Activated CD4-positive, alpha-beta T cell treated with anti-CD3 and anti-CD28 coated beads for 4 hours (primary cell): ENCODE measurements around the gene TXLNG.
A peak's percentile ranks its signal among the peaks of the same experiment; 100 is the strongest.

ENCODE experiments used
- DNase-seq, 2 donors: peaks; one replicate each; pipeline ENCODE4 v3.0.0-alpha.2; 2020

The TXLNG gene

GRCh38 chrX:16839219-16839851 lies 53.1 kb downstream of the TXLNG start:
- no peak for DNase-seq

GRCh38 chrX:16839852-16840460 lies 53.7 kb downstream of the TXLNG start:
- no peak for DNase-seq

GRCh38 chrX:16842684-16843083 lies 56.4 kb downstream of the TXLNG start:
- no peak for DNase-seq

GRCh38 chrX:16843208-16843909 lies 57.1 kb downstream of the TXLNG start:
- DNase-seq, result no peak

GRCh38 chrX:16845686-16846085 lies 59.4 kb downstream of the TXLNG start:
- DNase-seq, result no peak

GRCh38 chrX:16848541-16848940 lies 62.3 kb downstream of the TXLNG start:
- DNase-seq, result no peak

GRCh38 chrX:16851421-16851820 lies 65.2 kb downstream of the TXLNG start:
- no peak for DNase-seq

- no peak for DNase-seq
These were observed 65.6 kb downstream of the TXLNG start for GRCh38 chrX:16851827-16852226.

- no peak for DNase-seq
These were observed 66.4 kb downstream of the TXLNG start for GRCh38 chrX:16852617-16853179.

GRCh38 chrX:16853537-16853936 lies 67.3 kb downstream of the TXLNG start:
- no peak for DNase-seq

- no peak for DNase-seq
These were observed 69.3 kb downstream of the TXLNG start for GRCh38 chrX:16855363-16856075.

- peak in 1 of 2 donors; percentile 11 for DNase-seq
These were observed 69.8 kb downstream of the TXLNG start for GRCh38 chrX:16856076-16856404.

- DNase-seq, result no peak
These were observed 70.5 kb downstream of the TXLNG start for GRCh38 chrX:16856744-16857143.

- no peak for DNase-seq
These were observed 76.6 kb downstream of the TXLNG start for GRCh38 chrX:16862829-16863228.

- DNase-seq, result no peak
These were observed 81.7 kb downstream of the TXLNG start for GRCh38 chrX:16867947-16868346.

GRCh38 chrX:16868920-16869319 lies 82.7 kb downstream of the TXLNG start:
- DNase-seq, result no peak

GRCh38 chrX:16869393-16870094 lies 83.3 kb downstream of the TXLNG start:
- peak in 1 of 2 donors; percentile 23 for DNase-seq

- peak; percentile 88 to 92 for DNase-seq
These were observed 84.0 kb downstream of the TXLNG start, which contains the start of gene RBBP7 for GRCh38 chrX:16870095-16870861. TSS of gene RBBP7 (minus strand) at chrX:16870362. CDS start at chrX:16870053, 309 bp downstream.

GRCh38 chrX:16870862-16871815 lies 84.9 kb downstream of the TXLNG start:
- no peak for DNase-seq

- no peak for DNase-seq
These were observed 86.8 kb downstream of the TXLNG start for GRCh38 chrX:16873106-16873505.
